Measurements from ENCODE around the gene ITIH4.

Gene ITIH4

DNA sequence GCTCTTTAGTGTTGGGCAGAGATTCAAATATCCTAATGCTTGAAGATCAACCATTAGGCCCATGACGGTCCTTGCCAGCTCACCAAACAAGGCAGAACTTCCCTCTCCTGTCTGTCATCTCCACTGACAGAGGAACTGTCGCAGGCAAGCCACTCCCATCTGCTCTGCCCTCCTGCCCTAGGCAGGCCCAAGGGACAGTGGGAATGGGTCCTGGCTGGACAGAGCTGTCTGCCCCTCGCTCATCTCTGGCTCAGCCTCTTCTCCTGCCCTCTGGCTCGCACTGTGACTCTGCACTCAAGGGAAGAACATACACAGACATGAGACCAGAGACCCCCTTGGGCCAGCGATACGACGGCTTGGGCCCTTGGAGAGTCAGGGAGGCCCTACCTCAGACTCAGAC, 12.0 kb upstream of the ITIH4 start:
- no peak overlapping the region for H3K4me3 Mint-ChIP-seq
- H3K27me3 Mint-ChIP-seq, result no peaks in the 10 kb centered on the region
- H3K4me1 Mint-ChIP-seq, result peaks cover 25% of the 10 kb centered on the region
- peaks cover 4% of the 10 kb centered on the region for H3K36me3 Mint-ChIP-seq
- H3K9me3 Mint-ChIP-seq, result no peaks in the 10 kb centered on the region
- no peak overlapping the region for H3K27ac Mint-ChIP-seq

- H3K27ac Mint-ChIP-seq, result no peak overlapping the region
- H3K36me3 Mint-ChIP-seq, result peaks cover 4% of the 10 kb centered on the region
- H3K9me3 Mint-ChIP-seq, result no peaks in the 10 kb centered on the region
- peaks cover 26% of the 10 kb centered on the region for H3K4me1 Mint-ChIP-seq
- no peaks in the 10 kb centered on the region for H3K27me3 Mint-ChIP-seq
- no peak overlapping the region for H3K4me3 Mint-ChIP-seq
These were observed 11.5 kb upstream of the ITIH4 start for GRCh38 chr3:52841981-52842340.

DNA sequence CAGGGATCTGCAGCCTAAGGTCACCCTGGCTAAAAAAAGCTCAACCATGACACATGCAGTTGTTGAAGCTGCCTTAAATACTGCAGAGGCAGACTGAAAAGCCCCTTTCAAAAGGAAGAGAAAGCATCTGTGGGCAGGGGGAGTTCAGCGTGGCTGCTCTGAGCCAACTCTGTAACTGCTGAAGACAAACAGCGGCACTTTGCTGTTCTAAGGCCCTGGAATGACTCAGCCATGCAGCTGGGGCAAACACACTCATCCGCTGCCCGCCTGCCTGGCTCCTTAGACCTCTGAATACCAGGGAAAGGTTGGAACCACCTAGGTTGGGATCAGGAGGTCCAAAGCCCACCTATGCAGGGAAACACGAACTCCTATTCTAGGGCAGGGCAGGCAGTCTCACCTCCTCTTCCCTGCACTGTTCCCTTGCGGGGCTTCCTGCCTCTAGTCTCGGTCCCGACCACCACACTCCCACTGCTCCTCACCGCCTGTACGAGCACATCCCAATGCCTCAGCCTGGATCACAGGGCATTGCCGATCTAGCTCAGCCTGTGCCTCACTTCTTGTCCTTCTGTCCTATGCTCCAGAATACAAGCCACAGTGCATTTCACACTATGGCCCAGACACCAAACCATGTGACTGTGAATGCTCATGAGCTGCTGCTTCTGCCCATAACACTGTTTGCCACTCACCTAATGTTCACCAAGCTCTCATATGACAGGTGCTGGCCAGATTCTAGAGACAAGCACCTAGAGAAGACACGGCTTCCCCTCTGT, 10.9 kb upstream of the ITIH4 start:
- no peak overlapping the region for H3K4me3 Mint-ChIP-seq
- no peaks in the 10 kb centered on the region for H3K9me3 Mint-ChIP-seq
- H3K27me3 Mint-ChIP-seq, result no peaks in the 10 kb centered on the region
- H3K4me1 Mint-ChIP-seq, result peaks cover 26% of the 10 kb centered on the region
- no peak overlapping the region for H3K27ac Mint-ChIP-seq
- peaks cover 4% of the 10 kb centered on the region for H3K36me3 Mint-ChIP-seq

GRCh38 chr3:52839892-52840545, 9.5 kb upstream of the ITIH4 start:
- Mint-ChIP-seq H3K36me3 (peaks cover 4% of the 10 kb centered on the region), H3K9me3 (no peaks in the 10 kb centered on the region), H3K4me1 (peaks cover 26% of the 10 kb centered on the region), H3K4me3 (no peak overlapping the region), H3K27me3 (no peaks in the 10 kb centered on the region), H3K27ac (no peak overlapping the region)

DNA sequence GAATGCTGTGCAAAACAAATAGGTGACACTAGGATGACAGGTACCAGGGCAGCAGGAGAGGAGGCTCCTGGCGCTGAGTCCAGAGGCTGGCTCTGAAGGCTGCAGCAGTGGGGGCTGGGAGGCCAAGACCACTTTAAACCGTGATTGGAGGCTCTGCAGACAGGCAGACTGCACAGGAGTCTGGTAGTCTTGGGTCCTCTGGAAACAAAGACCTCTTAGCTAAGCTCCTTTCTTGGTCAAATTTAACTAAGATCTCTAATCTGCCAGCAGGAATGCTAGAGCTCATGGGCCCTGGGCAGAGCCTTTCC, 8.8 kb upstream of the ITIH4 start:
- H3K27ac Mint-ChIP-seq, result no peak overlapping the region
- H3K27me3 Mint-ChIP-seq, result no peaks in the 10 kb centered on the region

DNA sequence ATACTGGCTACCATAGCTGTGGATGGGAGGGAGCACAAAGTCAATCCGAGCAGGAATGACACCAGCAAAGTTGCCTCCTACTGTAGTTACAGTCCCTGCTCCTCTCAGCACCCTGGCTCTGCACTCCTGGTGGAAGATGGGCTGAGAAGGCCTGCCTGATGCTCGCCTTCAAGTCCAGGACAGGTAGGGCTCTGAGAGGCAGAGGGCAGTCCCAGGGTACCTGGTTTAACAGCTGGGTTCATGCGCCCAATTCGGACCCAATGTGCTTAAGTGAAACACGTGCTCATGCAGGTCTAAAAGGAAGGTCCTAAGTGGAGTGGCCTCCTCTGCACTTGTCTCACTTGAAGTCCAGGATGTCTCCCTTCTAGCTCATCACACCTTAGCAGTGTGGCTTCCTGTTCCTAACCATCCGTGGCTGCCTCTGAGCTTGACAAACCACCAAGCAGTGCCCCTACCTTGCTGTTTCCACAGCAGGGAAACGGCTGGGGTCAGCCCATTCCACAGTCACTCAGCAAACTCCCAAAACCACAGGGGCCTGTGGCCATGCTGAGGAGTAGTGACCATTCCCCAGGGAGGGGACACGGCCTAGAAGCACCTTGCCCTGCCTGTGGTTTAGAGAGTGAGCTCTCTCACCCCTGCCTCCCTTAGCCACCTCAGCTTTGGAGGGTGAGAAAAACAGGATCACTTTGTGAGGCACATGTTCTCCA, 8.2 kb upstream of the ITIH4 start:
- no peak overlapping the region for H3K4me3 Mint-ChIP-seq
- H3K4me1 Mint-ChIP-seq, result peaks cover 26% of the 10 kb centered on the region
- H3K27me3 Mint-ChIP-seq, result no peaks in the 10 kb centered on the region
- peaks cover 4% of the 10 kb centered on the region for H3K36me3 Mint-ChIP-seq
- H3K27ac Mint-ChIP-seq, result no peak overlapping the region
- no peaks in the 10 kb centered on the region for H3K9me3 Mint-ChIP-seq

More for the DNA sequence above, 8.8 kb upstream of the ITIH4 start:
- Mint-ChIP-seq H3K4me1 (peaks cover 26% of the 10 kb centered on the region), H3K9me3 (no peaks in the 10 kb centered on the region), H3K4me3 (no peak overlapping the region), H3K36me3 (peaks cover 4% of the 10 kb centered on the region)

GRCh38 chr3:52836986-52837385, 6.5 kb upstream of the ITIH4 start:
- no peaks in the 10 kb centered on the region for H3K9me3 Mint-ChIP-seq
- peaks cover 4% of the 10 kb centered on the region for H3K36me3 Mint-ChIP-seq
- no peak overlapping the region for H3K27ac Mint-ChIP-seq
- H3K4me3 Mint-ChIP-seq, result no peak overlapping the region
- no peaks in the 10 kb centered on the region for H3K27me3 Mint-ChIP-seq
- H3K4me1 Mint-ChIP-seq, result peaks cover 26% of the 10 kb centered on the region

DNA sequence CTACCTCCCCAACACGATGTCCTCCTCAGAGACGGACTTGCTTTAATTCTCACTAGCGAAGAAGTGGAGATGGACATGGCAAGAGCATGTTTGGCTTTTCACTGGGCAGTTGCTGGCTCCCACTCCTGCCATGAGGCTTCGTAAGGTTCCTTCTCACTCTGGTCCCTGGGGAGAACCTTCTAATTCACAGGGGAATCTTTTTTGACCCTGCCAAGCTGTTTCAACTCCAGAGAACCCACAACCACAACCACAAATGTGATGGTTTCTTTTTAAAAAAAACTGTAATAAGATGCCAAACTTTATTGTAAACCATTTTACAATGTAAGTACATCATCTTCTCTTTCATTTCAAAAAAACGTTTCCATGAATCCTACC, 6.0 kb upstream of the ITIH4 start:
- peaks cover 26% of the 10 kb centered on the region for H3K4me1 Mint-ChIP-seq

GRCh38 chr3:52835766-52836470, 5.4 kb upstream of the ITIH4 start:
- peaks cover 26% of the 10 kb centered on the region for H3K4me1 Mint-ChIP-seq
- H3K27me3 Mint-ChIP-seq, result no peaks in the 10 kb centered on the region
- no peak overlapping the region for H3K27ac Mint-ChIP-seq
- H3K4me3 Mint-ChIP-seq, result no peak overlapping the region
- H3K36me3 Mint-ChIP-seq, result peaks cover 2% of the 10 kb centered on the region
- no peaks in the 10 kb centered on the region for H3K9me3 Mint-ChIP-seq

More for the DNA sequence above, 6.0 kb upstream of the ITIH4 start:
- no peaks in the 10 kb centered on the region for H3K9me3 Mint-ChIP-seq
- no peaks in the 10 kb centered on the region for H3K27me3 Mint-ChIP-seq
- H3K27ac Mint-ChIP-seq, result no peak overlapping the region
- H3K4me3 Mint-ChIP-seq, result no peak overlapping the region
- H3K36me3 Mint-ChIP-seq, result peaks cover 2% of the 10 kb centered on the region

- Mint-ChIP-seq H3K9me3 (no peaks in the 10 kb centered on the region), H3K4me1 (peaks cover 23% of the 10 kb centered on the region), H3K27me3 (no peaks in the 10 kb centered on the region), H3K4me3 (no peak within 1 kb of the TSS), H3K27ac (no peak within 1 kb of the TSS), H3K36me3 (no peaks in the 10 kb centered on the region)
These were observed 4.5 kb upstream of the ITIH4 start, which contains the start of gene MUSTN1 for GRCh38 chr3:52834871-52835501. Gene MUSTN1 (minus strand): TSS chr3:52835019. CDS start chr3:52834948, 71 bp downstream.

DNA sequence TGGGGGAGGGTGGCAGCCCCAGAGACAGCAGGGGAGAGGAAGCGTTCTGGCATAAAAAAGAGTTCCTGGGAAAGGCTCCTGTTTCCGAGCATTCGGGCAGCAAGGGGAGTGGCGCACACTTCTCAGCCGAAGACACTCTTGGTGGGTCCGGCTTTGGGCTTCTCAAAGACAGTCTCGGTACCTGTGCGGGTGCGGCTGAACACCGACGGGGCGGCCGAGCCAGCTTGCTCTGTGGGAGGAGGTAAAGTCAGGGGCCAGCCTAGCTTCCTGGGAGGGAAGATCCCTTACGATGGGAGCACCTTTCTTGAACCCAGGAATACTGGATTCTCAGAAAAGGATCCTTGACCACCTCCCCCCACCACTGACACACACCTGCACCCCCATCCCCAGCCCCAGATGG, 2.7 kb upstream of the ITIH4 start:
- no peaks in the 10 kb centered on the region for H3K9me3 Mint-ChIP-seq
- peaks cover 8% of the 10 kb centered on the region for H3K4me1 Mint-ChIP-seq
- no peaks in the 10 kb centered on the region for H3K27me3 Mint-ChIP-seq
- no peak overlapping the region for H3K4me3 Mint-ChIP-seq
- H3K27ac Mint-ChIP-seq, result no peak overlapping the region
- no peaks in the 10 kb centered on the region for H3K36me3 Mint-ChIP-seq

- no peaks in the 10 kb centered on the region for H3K9me3 Mint-ChIP-seq
- H3K4me1 Mint-ChIP-seq, result no peaks in the 10 kb centered on the region
- no peaks in the 10 kb centered on the region for H3K27me3 Mint-ChIP-seq
- H3K27ac Mint-ChIP-seq, result no peak overlapping the region
- no peak overlapping the region for H3K4me3 Mint-ChIP-seq
- H3K36me3 Mint-ChIP-seq, result no peaks in the 10 kb centered on the region
These were observed 1.2 kb upstream of the ITIH4 start for GRCh38 chr3:52831500-52832301.

- no peaks in the 10 kb centered on the region for H3K27me3 Mint-ChIP-seq
- no peaks in the 10 kb centered on the region for H3K9me3 Mint-ChIP-seq
- H3K4me3 Mint-ChIP-seq, result no peak overlapping the region
- no peak overlapping the region for H3K27ac Mint-ChIP-seq
- no peaks in the 10 kb centered on the region for H3K4me1 Mint-ChIP-seq
- H3K36me3 Mint-ChIP-seq, result no peaks in the 10 kb centered on the region
These were observed 487 bp downstream of the ITIH4 start for GRCh38 chr3:52829906-52830463.

GRCh38 chr3:52829482-52829881, 990 bp downstream of the ITIH4 start:
- H3K4me1 Mint-ChIP-seq, result no peaks in the 10 kb centered on the region
- H3K27me3 Mint-ChIP-seq, result no peaks in the 10 kb centered on the region
- H3K4me3 Mint-ChIP-seq, result no peak overlapping the region
- no peaks in the 10 kb centered on the region for H3K36me3 Mint-ChIP-seq
- no peaks in the 10 kb centered on the region for H3K9me3 Mint-ChIP-seq
- no peak overlapping the region for H3K27ac Mint-ChIP-seq

Measured in activated naive CD4-positive, alpha-beta T cell treated with anti-CD3 and anti-CD28 coated beads, Interleukin-2, amount 50 U/mL, for 24 hours (primary cell).